Effector memory CD4-positive, alpha-beta T cell (primary cell): Measurements from ENCODE around the gene CHD2.

Experiments used
- DNase-seq, 3 donors: peaks; one replicate each; pipeline ENCODE4 v3.0.0-alpha.2; 2020
- H3K27ac ChIP-seq: 2 replicates; pipeline ENCODE4 v1.7.0; 2013; ENCODE audit warnings: mild to moderate bottlenecking, low read length, moderate library complexity; ENCODE audit not compliant: insufficient read depth, poor library complexity, severe bottlenecking
- H3K27me3 ChIP-seq: replicated peaks from 2 replicates; pipeline ENCODE4 v1.7.0; 2013; ENCODE audit warnings: mild to moderate bottlenecking, low read length; ENCODE audit not compliant: insufficient read depth, control insufficient read depth, poor library complexity, severe bottlenecking
- H3K36me3 ChIP-seq: 2 replicates; pipeline ENCODE4 v1.7.0; 2013; ENCODE audit warnings: mild to moderate bottlenecking, low read length, moderate library complexity; ENCODE audit not compliant: control insufficient read depth, insufficient read depth
- H3K4me1 ChIP-seq: 2 replicates; pipeline ENCODE4 v1.7.0; 2013; ENCODE audit warnings: low read length, mild to moderate bottlenecking; ENCODE audit not compliant: control insufficient read depth, insufficient read depth, poor library complexity, severe bottlenecking
- H3K4me3 ChIP-seq: 2 replicates; pipeline ENCODE4 v1.7.0; 2013; ENCODE audit warnings: low read length, low read depth, mild to moderate bottlenecking; ENCODE audit not compliant: insufficient read depth, poor library complexity, severe bottlenecking
- H3K9me3 ChIP-seq: 2 replicates; pipeline ENCODE4 v1.7.0; 2013; ENCODE audit warnings: mild to moderate bottlenecking, low read length, moderate library complexity; ENCODE audit not compliant: control insufficient read depth

Gene CHD2

DNA sequence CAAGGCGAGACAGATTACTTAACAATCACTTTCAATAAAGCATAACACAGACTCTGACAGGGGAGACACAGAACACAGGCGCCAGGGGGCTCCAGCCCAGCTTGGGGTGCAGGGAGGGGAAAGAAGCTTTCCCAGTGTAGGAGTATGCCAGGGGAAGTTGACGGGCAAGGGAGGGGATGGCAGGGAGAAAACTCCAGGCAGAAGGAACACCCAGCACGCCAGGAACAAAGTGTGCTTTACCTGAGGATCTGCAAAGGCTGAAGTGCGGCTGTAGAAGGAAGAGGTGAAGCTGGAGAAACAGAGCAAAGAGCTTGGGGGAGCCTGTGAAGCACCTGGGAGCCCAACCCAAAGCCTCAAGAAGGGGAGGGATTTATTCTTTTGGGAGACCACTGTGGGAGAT lies 176.8 kb downstream of the CHD2 start:
- Histone ChIP-seq H3K4me1 (peaks cover 15% of the 10 kb centered on the region), H3K27ac (no peak overlapping the region), H3K27me3 (peaks cover 16% of the 10 kb centered on the region), H3K36me3 (no peaks in the 10 kb centered on the region), H3K9me3 (no peaks in the 10 kb centered on the region), H3K4me3 (no peak overlapping the region)
- DNase-seq = no peak
